VCaP (cell line): Measurements from ENCODE around the gene ZNF587B.
A peak's percentile ranks its signal among the peaks of the same experiment; 100 is the strongest.
"Not testable (repeated sequence)": the region's sequence is repeated elsewhere in the genome, so short reads cannot be mapped to it uniquely, and the experiment has no call there.

Experiments used
- H3K27ac ChIP-seq: fragments of 450-650 bp; 2 replicates; pipeline ENCODE4 v1.5.1; 2017
- TF ChIP-seq, protein P1 (sequence below): fragments of 450-650 bp; conservative IDR thresholded peaks from 2 replicates; pipeline ENCODE4 v1.5.1; 2017; ENCODE audit warnings: mild to moderate bottlenecking, moderate library complexity

Gene ZNF587B

DNA sequence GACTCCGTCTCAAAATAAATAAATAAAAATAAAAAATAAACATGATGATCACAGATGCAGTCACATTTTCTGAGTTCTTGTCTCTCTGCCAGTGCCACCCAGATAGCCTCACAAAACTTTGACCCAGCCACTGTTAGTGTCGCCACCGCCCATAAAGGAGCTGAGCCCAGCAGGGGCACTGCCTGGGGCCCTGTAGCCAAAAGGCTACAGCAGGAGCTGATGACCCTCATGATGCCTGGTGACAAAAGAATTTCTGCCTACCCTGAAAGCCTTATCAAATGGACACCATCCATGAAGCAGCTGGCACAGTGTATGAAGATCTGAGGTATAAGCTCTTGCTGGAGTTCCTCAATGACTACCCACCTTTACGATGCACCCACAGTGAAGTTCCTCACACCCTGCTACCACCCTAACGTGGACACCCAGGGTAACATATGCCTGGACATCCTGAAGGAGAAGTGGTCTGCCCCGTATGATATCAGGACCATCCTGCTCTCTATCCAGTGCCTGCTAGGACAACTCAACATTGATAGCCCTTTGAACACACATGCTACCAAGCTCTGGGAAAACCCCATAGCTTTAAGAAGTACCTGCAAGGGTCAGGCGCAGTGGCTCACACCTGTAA lies 37.9 kb downstream of the ZNF587B start:
- TF ChIP-seq, protein P1, sequence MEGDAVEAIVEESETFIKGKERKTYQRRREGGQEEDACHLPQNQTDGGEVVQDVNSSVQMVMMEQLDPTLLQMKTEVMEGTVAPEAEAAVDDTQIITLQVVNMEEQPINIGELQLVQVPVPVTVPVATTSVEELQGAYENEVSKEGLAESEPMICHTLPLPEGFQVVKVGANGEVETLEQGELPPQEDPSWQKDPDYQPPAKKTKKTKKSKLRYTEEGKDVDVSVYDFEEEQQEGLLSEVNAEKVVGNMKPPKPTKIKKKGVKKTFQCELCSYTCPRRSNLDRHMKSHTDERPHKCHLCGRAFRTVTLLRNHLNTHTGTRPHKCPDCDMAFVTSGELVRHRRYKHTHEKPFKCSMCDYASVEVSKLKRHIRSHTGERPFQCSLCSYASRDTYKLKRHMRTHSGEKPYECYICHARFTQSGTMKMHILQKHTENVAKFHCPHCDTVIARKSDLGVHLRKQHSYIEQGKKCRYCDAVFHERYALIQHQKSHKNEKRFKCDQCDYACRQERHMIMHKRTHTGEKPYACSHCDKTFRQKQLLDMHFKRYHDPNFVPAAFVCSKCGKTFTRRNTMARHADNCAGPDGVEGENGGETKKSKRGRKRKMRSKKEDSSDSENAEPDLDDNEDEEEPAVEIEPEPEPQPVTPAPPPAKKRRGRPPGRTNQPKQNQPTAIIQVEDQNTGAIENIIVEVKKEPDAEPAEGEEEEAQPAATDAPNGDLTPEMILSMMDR = no peak
- H3K27ac ChIP-seq = no peak overlapping the region

DNA sequence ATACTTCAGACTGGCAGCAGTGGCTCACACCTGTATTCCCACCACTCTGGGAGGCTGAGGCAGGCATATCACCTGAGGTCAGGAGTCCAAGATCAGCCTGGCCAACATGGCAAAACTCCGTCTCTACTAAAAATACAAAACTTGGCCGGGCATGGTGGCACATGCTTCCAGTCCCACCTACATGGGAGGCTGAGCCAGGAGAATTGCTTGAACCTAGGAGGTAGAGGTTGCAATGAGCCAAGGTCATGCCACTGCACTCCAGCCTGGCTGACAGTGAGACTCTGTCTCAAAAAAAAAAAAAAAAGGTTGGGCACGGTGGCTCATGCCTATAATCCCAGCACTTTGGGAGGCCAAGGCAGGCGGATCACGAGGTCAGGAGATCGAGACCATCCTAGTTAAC lies 39.6 kb downstream of the ZNF587B start:
- H3K27ac ChIP-seq = not testable (repeated sequence)

DNA sequence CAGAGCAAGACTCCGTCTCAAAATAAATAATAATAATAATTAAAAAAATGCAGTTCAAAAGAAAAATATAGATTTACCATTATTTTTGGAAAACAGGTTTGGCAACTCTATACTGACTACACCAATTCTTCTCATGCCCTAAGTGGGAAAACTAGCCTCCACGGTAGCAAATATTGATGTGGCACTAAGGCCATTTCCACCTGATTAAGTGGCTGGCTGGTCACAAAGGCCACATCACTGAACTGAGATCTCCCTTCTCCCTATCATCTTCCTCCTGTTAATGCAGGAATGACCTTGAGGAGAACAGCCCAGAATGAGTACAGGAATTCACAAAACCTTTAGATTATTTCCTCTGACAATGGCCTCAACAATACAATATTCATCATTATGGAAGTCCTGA lies 40.1 kb downstream of the ZNF587B start:
- TF ChIP-seq, protein P1 = no peak
- no peak overlapping the region for H3K27ac ChIP-seq

DNA sequence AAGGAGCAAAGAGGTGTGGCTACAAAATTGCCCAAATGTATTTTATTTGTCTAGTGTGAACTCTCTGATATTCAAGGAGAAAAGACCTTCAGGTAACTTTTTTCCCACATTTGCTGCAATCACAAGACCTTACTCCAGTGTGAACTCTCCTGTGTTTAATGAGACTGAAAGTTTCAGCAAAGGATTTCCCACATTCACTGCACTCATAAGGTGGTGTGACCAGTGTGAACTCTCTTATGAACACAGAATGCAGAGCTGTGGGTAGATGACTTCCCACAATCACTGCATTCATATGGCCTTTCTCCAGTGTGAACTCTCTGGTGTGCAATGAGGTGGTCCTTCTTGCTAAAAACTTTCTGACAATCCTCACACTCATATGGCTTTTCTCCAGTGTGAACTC lies 42.4 kb downstream of the ZNF587B start:
- no peak overlapping the region for H3K27ac ChIP-seq
- TF ChIP-seq, protein P1 = no peak

DNA sequence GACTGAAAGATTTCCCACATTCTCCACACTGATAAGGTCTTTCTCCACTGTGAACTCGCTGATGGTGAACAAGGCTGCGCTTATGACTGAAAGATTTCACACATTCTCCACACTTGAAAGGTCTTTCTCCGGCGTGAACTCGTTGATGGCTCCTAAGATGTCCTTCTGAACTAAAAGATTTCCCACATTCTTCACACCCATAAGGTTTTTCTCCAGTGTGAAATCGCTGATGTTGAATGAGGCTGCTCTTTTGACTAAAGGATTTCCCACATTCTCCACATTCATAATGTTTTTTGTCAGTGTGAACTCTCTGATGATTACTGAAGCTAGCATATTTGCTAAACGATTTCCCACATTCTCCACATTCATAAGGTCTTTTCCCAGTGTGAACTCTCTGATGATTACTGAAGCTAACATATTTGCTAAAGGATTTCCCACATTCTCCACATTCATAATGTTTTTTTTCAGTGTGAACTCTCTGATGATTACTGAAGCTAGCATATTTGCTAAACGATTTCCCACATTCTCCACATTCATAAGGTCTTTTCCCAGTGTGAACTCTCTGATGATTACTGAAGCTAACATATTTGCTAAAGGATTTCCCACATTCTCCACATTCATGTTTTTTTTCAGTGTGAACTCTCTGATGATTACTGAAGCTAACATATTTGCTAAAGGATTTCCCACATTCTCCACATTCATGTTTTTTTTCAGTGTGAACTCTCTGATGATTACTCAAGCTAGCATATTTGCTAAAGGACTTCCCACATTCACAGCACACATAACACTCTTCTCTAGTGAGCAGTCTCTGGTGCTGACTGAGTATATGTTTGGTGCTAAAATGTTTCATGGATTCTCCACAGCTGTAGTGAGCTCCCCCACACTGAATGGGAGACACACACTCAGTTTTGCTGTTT lies 44.0 kb downstream of the ZNF587B start:
- H3K27ac ChIP-seq = not testable (repeated sequence)

DNA sequence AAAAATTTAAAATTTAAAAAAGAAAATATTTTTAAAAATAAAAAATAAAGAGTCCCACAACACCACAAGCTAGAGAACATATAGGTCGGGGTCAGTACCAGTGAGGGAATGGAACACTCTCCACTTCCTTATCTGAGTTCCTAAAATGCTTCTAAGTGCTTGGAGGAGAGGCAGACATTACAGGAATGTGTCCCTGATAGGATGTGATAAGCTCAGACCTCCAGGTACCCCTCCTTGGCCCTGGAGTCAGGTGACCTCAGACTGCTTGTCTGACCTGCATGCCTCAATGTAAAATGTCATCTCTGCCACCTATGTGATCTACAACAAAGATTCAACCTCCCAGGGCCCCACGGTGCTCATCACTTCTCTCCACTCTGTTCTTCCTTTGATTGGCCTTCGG lies 55.9 kb downstream of the ZNF587B start:
- H3K27ac ChIP-seq = no peak overlapping the region
- TF ChIP-seq, protein P1 = no peak

DNA sequence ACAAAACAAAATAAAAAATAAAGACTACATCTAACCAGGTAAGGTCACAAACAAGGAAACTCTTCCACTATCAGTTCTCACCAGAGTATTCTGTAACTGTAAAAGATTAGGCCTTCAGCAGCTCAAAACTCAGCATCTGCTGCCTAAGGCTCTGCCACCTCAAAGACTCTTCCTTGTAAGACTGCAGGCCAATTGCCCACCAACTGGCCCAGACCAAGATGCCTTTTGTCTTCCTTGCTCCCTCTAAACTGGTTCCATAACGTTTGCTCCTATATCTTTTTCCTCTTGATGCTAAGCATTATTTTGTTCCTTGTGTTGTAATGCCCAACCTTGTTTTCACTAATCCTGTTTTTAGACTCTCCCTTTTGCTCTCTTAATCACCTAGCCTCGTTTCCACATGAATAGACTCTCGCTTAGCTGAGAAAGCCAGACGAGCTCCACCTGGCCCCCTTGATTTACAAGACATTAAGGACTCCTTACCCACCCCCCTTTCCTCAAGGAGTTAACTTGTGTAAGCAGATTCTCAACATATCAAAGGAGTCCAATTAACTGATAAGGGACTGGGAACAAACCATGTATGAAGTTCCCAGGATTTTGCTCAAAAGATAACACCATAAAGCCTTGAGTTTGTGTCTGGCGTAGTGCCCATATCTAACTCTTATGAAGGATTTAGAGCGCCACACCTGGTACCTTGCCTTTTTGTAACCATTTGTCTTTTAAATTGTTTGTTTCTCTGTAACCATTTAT lies 57.3 kb downstream of the ZNF587B start:
- TF ChIP-seq, protein P1 = peak; percentile 43; the same call in 1 of the 2 replicates
- H3K27ac ChIP-seq = peak overlapping the region; percentile 94

DNA sequence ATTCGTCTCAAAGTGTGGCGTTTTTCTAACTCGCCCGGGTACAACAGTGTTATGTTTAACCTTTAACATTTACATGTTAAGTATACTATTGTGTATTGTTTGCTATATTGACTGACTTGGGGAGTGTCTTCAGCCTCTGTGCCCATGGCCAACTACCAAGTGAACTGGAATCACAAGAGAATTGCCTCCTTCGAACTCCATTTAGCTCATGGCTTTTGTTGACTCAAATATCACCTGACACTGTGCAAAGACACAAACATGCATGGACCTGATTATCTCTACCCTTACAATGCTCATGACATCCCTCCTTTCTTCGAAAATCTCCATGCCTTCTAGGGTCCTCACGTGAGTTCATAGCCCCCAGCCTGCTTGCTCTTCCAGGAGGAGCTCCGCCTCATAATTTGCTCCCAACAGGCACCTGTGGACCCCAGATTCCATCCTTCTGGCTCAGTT lies 58.0 kb downstream of the ZNF587B start:
- peak overlapping the region; percentile 94 for H3K27ac ChIP-seq
- TF ChIP-seq, protein P1 = no peak
